A204.1 (cell line): ENCODE data around the gene LRP2BP.

Experiments
- FAIRE-seq: peaks from 2 replicates; lab custom pipeline; 2012; peaks lifted over from hg19 to GRCh38; lab: Jason Lieb, UNC

LRP2BP gene

DNA sequence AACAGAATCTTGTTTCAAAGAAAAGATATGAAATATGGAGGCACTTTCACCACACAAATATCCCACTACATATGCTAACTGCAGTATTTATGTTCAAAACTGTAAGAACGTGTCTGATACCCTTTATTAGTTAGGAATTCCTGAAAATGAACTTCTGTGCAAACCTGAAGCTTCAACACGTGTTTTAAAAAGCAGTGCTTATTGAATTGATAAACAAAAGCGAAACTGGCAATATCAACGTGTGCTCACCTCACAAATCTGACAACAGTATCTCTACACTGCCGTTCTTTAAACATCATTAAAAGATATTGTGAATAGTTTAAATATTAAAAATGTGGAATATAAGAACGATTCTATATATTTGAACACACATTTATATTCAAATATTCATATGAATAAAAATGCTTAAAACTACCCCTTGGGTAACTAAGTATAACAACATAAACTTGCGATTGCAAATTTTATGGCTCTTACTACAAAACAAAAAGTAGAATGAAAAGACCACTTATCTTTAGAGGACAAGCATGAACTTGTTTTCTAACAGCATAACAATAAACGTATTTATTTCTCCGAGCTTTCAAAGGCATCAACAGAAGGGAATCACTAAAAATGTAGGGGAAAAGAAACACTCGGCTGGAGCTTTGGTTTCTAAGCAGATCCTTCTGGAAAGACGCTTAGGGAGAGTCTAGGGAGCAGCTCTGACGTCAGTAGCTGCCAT, at the start of gene LRP2BP:
Gene LRP2BP, minus strand, starts transcription at position 687 of the 718 bp plus-strand sequence. CDS start 17,738 bp downstream, outside the sequence.
- FAIRE-seq: no peak

DNA sequence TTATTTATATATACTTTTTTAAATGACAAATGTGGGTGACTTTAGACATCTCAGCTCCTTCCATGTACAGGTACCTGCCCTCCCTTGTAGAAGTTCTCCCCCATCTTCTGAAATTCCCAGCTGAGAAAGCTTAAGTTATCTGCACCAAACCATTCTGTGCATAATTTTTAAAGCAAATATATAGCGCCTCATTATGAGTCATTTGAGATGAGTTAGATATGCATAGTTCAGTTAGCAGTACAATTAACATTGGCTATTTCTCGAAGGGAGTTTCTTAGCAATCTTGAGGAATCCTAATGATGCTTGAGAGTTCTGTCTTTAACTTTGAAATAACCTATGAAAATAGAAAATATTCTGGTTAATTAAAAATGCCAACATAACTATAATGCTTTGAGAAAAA, 49.5 kb upstream of the LRP2BP start:
- no peak for FAIRE-seq

GRCh38 chr4:185441479-185441878, 45.8 kb upstream of the LRP2BP start:
- FAIRE-seq: peak; percentile 88

DNA sequence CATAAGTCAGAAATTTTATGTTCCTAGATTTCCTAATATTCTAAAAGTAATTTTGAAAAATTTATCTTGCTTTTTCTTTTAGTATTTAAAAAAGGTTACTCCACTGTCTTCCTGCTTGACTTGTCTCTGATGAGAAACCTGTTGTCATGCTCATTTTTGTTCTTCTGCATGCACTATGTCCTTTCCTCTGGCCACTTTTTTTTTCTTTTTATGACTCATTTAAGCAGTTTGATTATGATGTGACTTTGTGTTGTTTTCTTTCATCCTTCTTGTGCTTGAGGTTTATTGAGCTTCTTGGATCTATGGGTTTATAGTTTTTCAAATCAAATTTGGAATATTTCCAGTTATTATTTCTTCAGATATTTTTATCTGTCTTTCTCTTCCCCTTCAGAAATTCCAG, 42.1 kb upstream of the LRP2BP start:
- FAIRE-seq: peak; percentile 73

DNA sequence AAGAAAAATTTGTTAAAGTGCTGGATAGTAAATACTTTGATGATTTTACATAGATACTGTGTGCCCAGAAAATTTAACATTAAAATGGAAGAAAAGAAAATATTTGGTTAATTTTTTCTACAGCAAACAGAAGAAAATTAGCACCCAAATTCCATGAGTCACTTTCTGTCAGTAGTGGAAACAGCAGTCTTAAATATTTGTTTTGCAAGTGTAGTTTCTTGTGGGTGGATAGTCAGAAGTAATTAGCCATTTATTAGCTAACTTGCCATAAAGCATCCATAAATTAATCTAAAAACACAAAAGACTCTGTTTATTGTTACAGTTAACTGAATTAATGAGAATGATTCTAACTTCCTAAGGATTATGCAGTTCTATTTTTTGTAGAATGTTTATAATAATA, 39.7 kb upstream of the LRP2BP start:
- peak; percentile 79 for FAIRE-seq

DNA sequence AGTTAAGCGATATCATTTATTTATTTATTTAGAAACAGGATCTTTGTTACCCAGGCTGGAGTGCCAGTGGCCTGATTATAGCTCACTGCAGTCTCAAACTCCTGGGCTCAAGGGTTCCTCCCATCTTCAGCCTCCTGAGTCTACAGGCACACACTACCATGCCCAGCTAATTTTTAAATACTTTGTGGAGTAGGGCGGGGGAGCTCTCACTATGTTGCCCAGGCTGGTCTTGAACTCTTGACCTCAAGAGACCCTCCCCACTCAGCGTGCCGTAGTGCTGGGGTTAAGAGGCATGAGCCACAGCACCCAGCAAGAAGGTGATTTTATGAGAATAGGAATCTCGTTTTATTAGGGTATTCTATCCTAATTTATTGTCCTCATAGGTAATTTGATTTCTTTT, 33.9 kb upstream of the LRP2BP start:
- FAIRE-seq: no peak

- FAIRE-seq: no peak
Measured at GRCh38 chr4:185426960-185427688, 31.4 kb upstream of the LRP2BP start.

DNA sequence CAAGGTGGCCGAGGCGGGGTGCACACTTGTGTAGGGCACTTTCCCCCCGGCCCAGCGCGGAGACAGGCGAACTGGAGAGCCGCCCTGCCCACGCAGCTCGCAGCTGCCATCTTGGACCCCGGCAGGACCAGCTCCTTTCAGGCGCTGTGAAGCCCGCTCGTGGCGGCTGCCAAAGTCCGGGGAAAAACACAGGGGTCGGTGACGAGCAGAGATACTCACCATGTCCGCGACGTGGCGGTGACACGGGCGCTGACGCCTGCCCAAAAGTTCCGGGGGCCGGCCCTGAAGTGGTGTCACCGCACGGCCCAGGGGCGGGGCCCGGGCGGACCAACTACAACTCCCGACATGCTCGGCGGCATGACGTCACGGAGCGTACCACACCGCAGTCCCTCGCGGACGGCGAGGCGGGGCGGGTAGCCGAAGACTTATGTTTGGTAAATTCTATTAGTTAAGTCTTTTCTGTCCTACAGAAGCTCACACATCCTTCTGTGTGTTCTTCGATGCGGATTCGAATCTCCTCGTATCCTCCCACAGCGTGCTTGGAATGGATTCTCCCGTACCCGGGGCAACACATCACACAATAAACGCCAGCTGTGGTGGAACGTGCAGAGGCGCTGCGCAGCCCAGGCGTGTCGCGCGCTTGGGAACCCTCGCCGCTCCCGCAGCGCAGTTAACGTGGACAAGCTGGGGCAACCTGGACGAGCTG, 30.1 kb upstream of the LRP2BP start, which contains the start of gene UFSP2:
Gene UFSP2, minus strand, starts transcription at position 318 of the 706 bp plus-strand sequence. Its CDS starts 96 bp downstream, at position 222.
- FAIRE-seq: no peak

DNA sequence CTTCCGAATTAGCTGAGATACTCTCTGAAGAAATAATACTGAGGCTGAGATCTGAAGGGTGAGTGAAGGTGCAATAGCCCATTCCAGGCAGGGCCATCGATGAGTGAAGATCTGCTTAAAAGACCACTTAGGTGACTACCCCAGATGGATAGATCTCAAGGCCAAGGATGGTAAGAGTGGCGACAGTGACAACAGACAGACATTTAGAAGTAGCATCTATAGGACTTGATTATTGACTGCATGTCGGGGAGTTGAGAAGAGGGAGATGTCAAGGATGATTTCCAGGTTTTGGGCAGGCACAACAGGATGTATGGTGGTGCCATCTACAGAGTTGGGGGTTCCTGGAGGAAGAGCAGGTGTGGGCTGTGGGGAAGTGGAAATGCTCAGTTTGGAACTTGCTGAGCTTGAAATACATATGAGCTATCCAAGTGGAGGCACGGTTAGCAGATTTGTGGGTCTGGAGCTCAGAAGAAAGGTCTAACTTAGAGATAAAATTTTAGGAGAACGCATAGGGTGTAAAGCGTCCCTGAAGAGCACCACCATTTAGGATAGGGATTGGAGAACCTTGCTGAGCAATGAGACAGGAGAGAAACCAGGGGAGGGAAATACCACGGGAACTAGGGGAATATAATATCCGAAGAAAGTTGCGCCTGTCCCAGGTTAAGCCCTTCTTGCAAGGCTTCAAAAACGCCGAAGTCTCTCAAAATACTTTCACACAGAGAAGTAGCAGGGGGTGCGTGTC, 29.4 kb upstream of the LRP2BP start:
- FAIRE-seq: no peak

GRCh38 chr4:185421366-185422124, 25.8 kb upstream of the LRP2BP start:
- FAIRE-seq: no peak

- no peak for FAIRE-seq
Measured at GRCh38 chr4:185416955-185417354, 21.2 kb upstream of the LRP2BP start.

GRCh38 chr4:185412412-185412811, 16.7 kb upstream of the LRP2BP start:
- no peak for FAIRE-seq

GRCh38 chr4:185411849-185412248, 16.1 kb upstream of the LRP2BP start:
- FAIRE-seq: no peak

DNA sequence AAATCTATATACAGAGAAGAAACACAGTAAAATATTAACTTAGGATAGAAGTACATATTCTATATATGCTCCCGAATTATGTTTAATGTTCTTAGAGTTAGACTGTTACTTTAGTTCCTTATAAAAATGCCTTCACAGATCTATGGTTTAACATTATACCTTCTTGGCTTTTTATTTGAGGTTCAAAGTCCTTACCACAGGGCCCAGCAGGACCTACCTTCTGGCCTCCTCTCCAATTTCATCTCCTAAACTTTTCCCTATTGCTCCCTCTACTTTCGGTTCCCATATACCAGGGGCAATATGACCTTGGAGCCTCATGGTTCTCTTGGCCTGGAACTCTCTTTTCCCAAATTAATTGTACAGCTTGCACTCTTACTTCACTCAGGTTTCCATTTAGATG, 12.7 kb upstream of the LRP2BP start:
- FAIRE-seq: no peak

DNA sequence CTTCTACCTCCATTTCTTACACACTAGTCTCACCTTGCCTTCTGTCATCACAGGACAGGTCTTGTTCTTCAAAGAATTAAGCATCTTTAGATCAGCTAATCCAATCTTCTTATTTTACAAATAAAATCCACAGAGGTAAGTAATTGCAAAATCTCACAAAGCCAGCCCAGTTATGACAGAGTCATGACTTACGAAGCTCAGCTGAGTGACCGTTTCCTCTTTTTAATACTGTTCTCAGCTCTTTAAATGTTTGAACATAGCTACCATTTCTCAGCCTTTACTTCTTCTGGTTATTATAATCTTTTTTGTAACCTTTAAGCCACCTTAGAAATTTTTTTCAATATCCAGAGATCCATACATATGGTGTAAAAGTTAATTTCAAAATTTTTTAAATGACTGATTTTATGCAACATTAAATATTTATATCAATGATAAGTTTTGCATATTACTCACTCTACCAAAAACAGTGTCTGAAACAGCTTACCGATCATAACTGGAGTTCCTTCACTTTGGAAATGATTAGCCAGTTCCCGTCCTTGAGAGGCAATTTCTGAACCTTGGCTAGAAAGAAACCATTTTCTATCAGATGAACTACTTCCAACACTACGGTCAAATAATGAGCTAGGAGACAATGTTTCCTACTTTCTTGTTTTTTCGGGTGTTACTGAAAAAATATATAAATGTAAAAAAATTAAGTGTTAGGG, 9.7 kb upstream of the LRP2BP start:
- FAIRE-seq: no peak

- no peak for FAIRE-seq
Measured at GRCh38 chr4:185404031-185404430, 8.3 kb upstream of the LRP2BP start.

GRCh38 chr4:185399466-185399865, 3.7 kb upstream of the LRP2BP start:
- FAIRE-seq: no peak

- FAIRE-seq: no peak
Measured at GRCh38 chr4:185398618-185399017, 2.9 kb upstream of the LRP2BP start.

- FAIRE-seq: no peak
Measured at GRCh38 chr4:185396724-185397385, 1.1 kb upstream of the LRP2BP start, which contains the start of gene ANKRD37. ANKRD37 (plus strand) TSS chr4:185396841; CDS start chr4:185396924, 83 bp downstream.
